Activated effector memory CD4-positive, alpha-beta T cell treated with anti-CD3 and anti-CD28 coated beads, Interleukin-2, amount 50 U/mL, for 16 hours (primary cell): ENCODE measurements around the gene RHBG.

Experiments used
- DNase-seq: peaks from one replicate; pipeline ENCODE4 v3.0.0-alpha.2; 2020

Gene RHBG

DNA sequence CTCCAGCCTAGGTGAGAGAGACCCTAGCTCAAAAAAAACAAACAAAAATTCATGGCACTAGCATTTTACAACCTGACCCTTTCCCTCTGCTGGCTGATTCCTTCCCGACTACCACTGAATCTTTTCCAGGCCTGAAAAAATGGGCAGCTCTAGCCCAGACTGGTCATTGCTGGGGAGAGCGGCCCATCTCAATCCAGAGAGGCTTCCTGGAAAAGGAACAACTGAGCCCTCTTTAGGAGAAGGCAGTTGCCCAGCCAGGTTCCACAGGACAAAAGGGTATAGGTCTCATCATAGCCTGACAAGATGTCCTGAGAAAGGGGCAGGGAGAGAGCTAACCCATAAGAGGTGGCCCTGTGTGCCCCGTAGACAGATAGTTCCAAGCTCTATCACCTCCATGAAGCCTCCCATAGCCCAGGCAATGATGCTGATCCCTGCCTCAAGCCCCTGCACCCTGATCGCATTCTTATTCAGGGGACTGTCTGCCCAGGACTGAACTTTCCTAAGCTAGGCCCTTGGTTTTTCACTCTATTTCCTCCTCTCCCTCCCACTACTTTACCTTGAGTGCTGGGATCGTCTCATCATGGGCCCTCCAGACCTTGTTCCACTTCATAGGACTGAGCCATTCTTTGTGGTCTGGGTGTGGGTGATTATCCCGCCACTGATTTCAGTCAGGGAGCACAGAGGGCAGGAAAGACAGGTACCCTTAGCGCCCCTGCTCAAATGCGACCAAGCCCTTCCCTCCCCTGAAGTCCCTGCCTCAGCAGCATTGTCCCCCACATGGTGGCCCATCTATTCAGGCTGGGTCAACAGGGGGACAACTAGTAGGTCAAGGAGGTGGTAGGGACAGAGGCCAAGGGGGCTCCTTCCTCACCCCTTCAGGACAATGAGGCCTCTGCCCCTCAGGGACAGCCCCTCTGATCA, 18.2 kb downstream of the RHBG start:
- no peak for DNase-seq

DNA sequence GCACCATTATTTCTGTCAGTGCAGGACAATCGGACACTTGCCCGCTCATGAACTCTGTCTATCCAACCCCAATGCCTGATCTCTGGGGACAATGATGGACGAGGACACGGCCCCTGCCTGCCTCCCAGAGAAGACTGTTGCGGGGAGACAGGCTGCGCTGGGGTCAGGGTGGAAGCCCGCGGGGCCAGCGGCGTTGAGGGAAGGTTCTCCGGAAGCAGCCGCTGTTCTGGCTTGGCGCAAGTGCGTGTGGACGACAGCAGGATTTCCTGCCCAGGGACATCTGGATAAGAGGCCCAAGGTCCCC, 18.8 kb downstream of the RHBG start:
- DNase-seq = no peak

DNA sequence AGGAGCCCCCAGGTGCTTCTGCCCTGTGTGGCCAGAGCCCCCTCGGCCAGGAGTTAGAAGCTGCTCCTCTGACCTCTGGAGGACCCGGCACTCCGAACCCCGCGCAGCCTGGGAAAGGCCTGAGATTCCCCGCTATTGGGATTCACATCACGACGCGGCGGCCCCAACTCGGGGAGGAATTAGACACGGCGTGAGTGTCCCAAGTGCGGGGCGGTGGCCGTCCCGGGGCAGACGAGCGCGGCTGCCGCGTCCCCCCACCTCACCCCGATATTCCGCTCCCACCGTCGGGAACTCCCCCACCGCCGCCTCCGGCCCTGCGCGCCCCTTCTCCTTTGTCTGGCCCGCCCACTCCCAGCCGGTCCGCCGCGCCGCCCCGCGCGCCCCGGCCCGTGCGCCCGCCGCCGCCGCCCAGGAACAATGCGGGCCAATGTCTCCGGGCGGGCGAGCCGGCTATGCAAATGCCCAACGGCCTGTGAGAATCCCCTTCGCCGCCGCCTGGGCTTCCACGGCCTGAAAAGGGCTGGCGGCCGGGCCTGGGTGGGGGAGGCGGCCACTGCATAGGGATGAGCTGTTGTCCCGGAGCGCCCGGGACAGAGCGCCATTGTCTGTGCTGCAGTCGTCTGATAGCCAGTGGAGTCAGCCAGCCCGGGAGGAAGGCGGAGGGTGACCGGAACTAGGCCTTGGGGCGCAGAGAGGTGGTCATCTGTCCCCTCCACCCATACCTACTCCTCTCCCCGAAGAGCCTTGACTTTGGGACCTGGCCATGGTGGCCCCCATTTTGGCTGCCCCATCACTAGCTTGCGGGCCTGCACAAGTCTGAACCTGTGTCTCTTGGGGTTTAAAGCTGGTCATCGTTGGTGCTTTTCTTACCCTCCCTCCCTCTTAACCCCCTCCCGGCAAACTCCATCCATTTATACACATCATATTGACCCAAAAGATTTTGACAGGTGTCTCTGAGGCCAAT, 19.4 kb downstream of the RHBG start:
- no peak for DNase-seq

DNA sequence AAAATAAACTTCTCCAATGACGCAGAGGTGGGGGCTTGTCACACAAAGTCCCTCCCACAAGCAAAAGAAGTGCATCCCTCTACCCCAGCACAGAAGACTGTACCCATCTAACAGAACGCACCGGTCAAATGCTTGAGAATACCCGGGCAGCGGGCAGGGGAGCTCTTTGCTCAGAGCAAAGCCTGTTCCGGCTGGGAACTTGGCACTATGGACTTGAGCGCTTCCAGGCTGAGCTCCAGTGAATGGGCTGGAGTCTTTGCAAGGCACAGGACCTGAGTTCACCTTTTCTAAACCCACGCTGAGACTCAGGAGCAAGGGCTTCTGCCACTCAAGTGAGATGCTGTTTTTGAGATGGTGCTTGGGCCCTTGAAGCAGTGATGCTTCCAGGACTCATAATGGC, 20.3 kb downstream of the RHBG start:
- no peak for DNase-seq

DNA sequence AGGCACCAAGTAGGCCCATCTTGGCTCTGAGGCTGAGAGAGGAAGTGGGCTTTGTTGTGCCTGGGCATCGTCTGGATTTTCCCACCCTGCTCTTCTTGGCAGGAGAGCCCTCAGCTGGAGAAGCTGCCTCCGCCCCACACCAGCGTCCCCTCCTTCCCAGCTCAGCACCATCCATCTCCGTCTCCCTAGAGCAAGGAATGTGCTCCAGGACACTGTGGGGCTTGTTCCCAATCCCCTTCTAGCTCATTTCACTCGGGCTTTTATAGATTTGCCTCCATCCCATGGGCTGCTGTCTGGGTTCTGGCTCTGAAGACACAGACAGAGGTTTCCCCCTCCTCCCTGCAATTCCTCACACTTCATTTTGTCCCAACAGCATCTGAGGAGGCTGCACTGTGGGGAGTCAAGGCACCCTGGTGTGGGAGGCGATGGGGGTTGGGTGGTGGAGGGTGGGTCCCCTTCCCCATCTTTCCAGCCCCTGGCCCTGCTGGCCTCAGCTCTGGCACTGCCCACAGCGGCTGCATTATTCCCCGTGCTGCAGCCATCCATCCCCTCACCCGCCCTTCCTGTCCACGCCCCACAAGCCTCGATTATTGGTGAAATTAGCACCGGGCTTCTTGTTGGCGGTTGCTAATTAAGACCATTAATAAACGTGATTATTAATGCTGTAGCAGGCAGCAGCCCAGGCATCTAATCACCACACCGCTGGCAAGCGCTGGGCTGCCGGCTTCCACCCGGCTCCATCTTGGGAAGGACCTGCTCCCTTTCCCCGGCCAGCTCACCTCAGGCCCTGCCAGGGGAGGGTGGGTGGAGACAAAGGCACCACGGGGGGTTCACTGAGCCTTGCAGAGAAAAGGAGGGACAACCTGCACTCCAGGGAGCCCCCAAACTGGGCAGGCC, 21.7 kb downstream of the RHBG start:
- no peak for DNase-seq

DNA sequence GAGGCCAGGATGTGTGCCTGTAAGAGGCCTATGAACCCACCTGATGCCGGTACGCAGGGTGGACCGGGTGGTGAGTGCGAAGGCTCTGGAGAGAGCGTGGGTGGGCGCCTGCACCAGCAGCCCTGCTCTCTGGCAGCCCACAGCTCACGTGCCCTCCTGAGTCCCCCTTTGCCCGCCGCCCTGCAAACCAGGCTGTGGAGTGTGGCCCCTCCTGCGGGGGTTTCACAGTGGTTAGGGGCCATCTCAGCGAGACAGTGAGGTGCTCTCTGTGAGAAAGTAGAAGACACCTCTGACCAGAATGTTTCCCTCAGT, 22.3 kb downstream of the RHBG start:
- no peak for DNase-seq

DNA sequence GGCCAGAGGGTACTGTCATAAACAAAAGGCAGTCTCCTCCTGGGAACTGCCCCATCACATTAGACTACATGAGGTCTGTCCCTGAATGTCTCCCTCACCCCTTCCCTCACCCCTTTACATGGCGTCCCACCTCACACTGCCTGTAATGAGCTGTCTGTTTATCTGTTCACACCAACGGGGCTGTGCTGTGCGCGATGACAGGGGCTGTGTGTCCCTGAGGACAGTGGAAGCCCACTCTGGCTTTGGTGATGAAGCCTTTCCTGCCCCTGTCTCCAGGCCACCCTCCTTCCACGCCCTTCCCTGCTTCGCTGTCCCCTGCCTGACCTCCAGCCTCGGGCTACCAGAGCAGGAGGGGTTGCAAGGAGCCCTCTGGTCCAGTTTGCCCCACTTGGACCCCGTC, 22.7 kb downstream of the RHBG start:
- no peak for DNase-seq

DNA sequence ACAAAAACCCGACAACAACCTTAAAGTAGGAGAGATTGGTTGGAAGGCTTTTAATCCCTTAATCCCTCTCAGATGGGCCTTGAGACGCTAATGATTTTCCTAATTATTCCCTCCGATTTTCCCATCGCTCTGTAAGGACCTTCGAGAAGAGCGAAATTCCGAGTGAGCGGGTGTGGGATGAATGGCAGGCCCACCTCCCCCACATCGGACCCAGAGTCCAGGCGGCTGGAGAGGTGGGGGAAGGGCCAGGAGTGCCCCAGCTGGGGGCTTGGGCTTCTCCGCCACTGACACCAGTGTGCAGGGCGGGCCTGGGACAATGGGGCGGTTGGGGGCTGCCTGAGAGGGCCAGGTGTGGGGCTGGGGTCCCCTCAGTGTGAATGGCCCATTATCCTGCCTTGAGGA, 23.4 kb downstream of the RHBG start:
- no peak for DNase-seq

DNA sequence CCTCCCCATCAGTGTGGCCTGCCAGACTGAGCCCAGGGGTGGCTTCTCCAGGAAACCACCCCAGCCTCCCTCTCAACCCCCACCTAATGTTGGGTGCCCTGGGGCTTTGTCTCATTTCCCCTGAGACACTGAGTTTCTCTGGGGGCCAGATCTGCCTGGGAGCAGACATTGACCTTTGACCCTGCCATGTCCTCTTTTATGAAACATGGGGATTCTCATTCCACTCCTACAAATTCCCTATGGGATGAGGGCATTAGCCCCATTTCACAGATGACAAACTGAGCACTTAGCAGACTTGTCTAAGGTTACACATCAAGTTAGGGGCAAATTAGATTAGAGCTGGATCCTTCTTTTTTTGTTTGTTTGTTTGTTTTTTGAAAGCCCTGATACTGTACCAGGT, 24.1 kb downstream of the RHBG start:
- no peak for DNase-seq

DNA sequence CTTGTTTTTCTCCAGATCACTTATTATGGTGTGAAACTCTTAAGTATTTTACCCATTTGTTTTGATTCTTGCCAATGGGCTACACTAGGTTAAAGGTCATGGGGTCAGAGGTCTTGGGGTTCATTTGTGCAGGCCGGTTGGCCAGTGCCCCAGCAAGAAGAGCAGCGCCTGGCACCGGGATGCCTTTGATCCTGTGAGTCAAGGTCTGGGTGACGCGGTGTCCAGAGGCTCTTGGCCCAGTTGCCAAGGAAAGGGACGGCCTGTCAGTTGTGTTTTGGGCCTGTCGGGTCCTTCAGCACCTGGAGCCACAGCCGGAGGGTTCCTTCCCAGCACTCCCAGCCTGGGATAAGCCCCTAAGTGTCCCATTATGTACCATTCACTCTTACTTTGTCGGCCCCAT, 25.1 kb downstream of the RHBG start:
- DNase-seq = no peak

DNA sequence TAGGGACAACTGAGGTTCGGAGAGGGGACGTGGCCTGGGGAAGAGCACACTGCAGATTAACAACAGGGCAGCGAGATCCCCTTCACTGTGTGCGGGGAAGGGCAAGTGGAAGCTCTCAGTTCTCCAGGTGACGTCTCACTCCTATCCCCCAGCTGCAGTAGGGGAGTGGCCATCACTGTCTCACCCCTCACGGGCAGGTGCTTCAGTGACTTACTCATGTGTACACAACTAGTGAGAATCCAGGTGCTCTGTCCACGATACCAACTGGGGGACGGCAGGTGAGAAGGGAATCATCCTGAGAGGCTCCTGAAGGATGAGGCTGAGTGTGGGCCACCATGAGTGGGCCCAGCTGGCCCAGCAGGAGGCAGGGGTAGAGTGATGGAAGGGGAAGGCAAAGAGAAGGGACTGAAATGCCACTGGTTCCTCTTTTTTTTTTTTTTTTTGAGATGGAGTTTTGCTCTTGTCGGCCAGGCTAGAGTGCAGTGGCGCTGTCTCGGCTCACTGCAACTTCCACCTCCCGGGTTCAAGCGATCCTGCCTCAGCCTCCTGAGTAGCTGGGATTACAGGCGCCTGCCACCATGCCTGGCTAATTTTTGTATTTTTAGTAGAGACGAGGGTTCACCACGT, 25.9 kb downstream of the RHBG start:
- no peak for DNase-seq

DNA sequence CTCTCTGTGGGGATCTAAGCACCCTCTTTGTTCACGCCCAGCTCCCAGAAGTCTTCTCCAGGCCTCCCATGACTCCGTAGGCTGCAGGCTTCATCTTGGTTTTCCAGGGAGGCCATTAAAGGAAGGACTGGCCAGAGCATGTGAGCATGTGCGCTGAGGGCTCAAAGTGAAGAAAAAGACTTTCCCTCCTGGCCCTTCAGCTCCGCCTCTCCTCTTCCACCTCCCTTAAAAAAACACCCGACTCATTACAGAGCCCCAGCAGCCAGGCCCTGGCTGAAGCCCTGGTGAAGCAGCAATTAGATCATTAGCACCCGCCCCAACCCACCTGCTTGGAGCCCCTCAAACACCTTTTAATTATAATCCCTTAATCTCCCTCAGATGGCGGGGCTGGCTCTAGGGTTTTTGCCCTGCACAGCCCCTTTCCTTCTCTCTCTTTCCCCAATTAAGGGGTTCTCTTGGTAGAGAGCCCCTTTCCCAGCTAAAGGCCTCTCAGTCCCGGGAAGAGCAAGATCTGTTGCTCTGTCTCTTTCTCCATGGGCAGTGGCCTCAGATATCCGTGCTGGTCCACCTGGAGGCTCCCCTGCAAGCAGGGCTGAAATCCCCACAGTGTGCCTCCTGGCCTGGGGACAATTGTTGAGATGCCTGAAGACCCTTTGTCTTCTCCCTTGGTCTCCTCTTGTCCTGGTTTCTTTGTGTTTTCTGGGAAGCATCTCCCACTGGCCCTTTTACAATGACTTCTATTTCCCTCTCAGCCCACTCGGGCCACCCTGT, 30.5 kb downstream of the RHBG start:
- no peak for DNase-seq

DNA sequence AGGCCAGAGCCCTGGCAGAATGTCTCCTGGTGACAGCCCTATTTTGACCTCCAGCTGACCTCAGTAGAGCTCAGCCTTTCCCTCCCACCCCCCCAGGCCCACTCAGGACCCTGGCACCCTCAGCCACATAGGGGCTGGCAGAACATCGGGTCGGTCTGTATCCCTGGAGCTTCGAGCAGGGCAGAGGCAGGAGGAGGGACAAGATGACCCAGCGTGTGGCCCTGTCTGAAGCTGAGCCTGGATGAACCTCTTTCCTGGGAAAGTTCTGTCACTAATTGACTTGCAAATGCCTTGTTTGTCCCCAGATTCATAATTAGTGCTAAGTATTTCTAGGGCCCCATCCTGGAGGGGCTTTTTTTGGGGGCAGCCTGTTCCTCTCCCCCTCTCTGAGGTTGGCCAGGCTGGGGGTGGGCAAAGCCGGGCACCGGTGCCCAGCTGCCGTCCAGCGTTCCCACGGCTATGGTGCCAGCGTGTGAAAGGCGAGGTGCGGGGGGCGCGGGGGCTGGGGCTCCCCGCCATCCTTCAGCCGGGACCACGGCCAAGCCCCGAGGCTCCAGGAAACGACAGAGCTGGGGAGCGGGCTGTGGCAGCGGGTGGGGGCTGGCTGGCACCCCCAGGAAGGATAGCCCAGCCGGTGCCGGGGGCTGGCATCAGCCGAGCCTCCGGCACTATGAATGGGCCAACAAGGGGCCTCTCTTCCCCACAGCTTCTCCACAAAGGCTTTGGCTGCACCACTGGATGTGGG, 31.4 kb downstream of the RHBG start:
- DNase-seq = no peak

DNA sequence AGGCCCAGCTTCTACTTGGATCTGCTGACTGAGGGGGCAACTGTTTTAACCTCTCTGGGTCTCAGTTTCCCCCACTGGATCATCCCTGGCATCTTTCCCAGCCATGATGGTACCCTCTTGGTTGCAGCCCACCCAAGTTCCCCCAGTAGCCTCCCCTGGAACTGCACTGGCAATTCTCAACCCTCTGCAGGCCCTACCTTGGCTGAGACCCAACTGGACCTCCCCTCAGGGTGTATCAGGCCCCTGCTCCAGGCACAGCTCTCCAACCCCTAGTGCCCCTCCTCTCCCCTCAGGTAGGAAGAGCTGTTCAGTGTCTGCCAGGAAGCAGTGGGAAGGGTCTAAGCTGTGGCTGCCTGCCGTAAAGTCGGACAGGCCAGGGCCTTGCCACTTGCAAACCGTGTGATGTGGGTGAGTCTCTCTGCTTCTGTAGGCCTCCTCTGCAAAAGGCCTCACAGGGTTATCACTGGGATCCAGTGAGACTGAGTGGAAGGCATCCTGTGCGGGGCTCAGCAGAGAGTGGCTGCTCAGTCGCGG, 32.1 kb downstream of the RHBG start:
- DNase-seq = no peak

DNA sequence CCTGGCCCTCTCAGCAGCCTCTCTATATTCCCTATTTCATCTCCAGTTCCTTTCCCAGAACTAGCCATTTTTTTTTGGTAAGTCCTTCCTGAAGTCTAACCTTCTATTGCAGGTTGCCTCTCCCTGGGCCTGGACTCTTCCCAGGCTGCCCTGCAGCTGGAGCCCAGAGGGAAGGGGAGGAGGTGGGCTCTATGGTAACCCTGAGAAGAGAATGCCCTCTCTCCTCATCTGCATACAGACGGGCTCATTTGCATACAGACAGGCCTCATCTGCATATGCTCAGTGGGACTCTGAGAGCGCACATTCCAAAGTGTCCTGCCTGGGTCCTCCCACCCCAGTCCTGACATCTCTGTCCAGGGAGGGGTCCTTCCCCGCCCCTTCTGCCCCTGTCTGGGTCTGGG, 32.7 kb downstream of the RHBG start:
- no peak for DNase-seq

DNA sequence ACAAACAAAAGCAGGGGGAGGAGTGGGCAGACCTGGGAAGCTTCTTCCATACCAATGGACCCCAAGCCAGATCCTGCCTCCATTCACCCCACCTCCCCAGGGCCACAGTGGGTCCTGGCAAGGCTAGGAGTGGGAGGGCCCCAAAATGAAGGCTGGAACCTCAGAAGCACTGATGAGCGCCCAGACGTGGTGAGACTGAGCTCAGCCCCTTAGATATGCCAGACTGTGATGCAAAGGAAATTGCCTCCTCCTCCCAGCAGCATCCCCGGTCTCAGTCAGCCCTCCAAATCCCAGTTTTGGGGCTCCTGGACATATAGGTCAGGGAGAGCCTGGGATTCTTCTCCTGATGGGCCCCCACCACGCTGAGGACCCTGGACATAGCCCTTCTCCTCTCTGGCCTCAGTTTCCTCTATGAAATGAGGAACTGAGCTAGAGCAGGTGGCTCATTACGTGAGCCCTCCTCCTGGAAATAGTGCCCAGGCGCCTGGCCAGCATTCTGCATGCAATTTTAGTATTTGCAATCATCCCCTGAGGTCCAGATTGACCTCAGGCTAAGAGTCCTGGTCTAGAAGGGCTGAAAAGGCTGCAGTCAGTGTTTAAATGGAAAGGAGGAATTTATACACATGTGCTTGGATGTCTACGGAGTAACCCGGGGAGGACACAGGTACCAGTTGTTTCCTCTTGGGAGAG, 33.5 kb downstream of the RHBG start:
- DNase-seq = no peak

DNA sequence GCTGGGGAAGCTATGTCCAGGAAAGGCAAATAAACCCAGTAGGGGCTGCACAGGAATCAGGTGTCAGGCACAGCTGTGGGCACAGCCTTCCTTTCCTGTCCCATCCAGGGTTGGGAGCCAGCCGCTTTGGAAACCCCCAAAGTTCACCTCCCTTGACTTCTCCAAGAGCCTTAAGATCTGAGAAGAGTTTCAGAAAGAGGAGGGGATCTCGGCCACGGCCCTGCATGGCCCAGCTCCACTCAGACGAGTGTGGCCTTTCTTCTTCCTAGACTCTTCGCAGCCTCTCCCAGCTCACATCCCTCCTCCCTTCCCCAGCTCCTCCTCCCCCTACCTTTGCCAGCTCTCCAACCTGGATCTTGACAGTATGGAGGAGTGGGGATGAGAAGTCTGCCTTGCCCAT, 36.7 kb downstream of the RHBG start:
- DNase-seq = no peak

DNA sequence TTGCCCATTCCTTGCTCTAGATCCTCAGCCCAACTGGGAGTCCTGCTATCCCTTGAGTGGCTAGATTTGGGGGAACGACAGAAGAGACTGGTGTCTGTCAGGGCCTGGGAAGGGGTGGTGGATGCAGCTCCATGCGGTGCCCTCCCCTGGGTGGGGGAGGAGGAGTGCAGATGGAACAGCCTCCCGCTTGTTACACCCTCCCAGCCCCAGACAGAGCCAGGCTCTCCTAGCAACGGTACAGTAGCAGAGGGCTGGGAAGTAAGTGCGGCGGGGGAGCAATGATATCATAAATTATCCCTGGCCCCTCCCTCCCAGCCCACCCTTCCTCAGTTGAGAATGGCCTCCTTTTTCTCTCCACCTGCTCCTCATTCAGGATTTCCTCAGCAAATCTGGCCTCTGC, 37.2 kb downstream of the RHBG start:
- DNase-seq = no peak

DNA sequence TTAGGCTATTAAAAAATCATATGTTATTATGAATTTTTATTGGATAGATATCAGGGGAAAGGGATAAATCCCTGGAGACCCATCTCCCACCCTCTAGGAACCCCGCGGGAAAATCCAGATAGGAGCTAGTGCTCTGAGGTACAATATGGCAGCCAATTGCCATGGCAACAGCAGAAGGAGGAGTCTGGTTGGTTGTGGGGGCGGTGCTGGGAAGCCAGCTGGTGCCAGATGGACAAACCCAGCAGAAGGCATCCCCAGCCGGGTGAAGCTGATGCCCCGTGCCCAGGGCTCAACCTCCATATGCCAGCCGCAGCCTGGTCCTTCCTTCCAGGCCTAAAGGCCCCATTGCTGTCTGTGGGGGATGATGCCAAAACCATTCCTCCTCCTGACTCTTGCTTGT, 38.3 kb downstream of the RHBG start:
- DNase-seq = no peak

DNA sequence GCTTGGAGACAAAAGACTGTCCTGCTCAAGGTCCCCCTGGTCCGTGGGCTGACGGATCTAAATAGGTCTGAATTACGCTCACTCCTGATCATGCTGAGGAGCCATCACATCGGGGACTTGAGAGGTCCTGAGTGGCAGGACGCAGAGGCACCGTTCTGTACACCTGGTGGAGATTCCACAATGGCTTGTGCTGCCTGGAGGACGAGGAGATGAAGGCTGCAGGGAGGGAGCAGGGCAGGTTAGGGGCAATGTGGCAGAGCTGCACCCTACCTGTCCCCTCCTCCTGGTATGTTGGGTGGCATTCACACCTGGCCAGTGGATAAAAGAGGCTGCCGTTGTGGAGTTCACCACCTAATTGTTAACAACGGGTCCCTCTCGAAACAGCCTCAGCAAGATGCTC, 38.7 kb downstream of the RHBG start:
- no peak for DNase-seq
